Astrocyte (in vitro differentiated cells and primary cell): Measurements from ENCODE around the gene ZBTB47. TPM values are rescaled to one million over a fixed set of nuclear protein-coding genes. Genes with fewer than 3 reads are reported as not detected.

Source experiments
- DNase-seq: peaks from one replicate; pipeline ENCODE4 v3.0.0-alpha.2; 2010; ENCODE audit warnings: low read depth
- FAIRE-seq: peaks from 2 replicates; lab custom pipeline; 2011; peaks lifted over from hg19 to GRCh38; lab: Jason Lieb, UNC
- H2AFZ ChIP-seq: 2 replicates; pipeline ENCODE4 v1.6.0; 2012; ENCODE audit warnings: low read depth, low read length, inconsistent platforms
- H3K27ac ChIP-seq: 2 replicates; pipeline ENCODE4 v1.5.1; 2011; ENCODE audit warnings: low read depth, low read length, inconsistent platforms
- H3K27me3 ChIP-seq: 2 replicates; pipeline ENCODE4 v1.6.0; 2011; ENCODE audit warnings: low read length, inconsistent platforms; ENCODE audit not compliant: insufficient read depth
- H3K36me3 ChIP-seq: 2 replicates; pipeline ENCODE4 v1.5.1; 2011; ENCODE audit warnings: low read length, inconsistent platforms; ENCODE audit not compliant: insufficient read depth
- H3K4me1 ChIP-seq: 2 replicates; pipeline ENCODE4 v1.5.1; 2011; ENCODE audit warnings: low read length, inconsistent platforms; ENCODE audit not compliant: insufficient read depth
- H3K4me2 ChIP-seq: 2 replicates; pipeline ENCODE4 v1.6.0; 2012; ENCODE audit warnings: low read length, inconsistent platforms
- H3K4me3 ChIP-seq: 2 replicates; pipeline ENCODE4 v1.5.1; 2011; ENCODE audit warnings: low read depth, mild to moderate bottlenecking, low read length, inconsistent platforms; ENCODE audit not compliant: insufficient read depth
- H3K79me2 ChIP-seq: 2 replicates; pipeline ENCODE4 v1.6.0; 2012; ENCODE audit warnings: mild to moderate bottlenecking, low read length, inconsistent platforms; ENCODE audit not compliant: insufficient read depth
- H3K9ac ChIP-seq: 2 replicates; pipeline ENCODE4 v1.6.0; 2012; ENCODE audit warnings: mild to moderate bottlenecking, low read length, inconsistent platforms
- H3K9me3 ChIP-seq: 2 replicates; pipeline ENCODE4 v1.5.1; 2012; ENCODE audit warnings: low read depth, mild to moderate bottlenecking, low read length, inconsistent platforms; ENCODE audit not compliant: insufficient read depth
- H4K20me1 ChIP-seq: 2 replicates; pipeline ENCODE4 v1.6.0; 2012; ENCODE audit warnings: low read length, inconsistent platforms; ENCODE audit not compliant: insufficient read depth
- H3K27ac Mint-ChIP-seq: one replicate; pipeline ENCODE4 v1.8.0; 2021; ENCODE audit warnings: mild to moderate bottlenecking, mixed read lengths; ENCODE audit not compliant: unreplicated experiment
- H3K27me3 Mint-ChIP-seq: one replicate; pipeline ENCODE4 v1.8.0; 2021; ENCODE audit warnings: low read depth, mixed read lengths; ENCODE audit not compliant: unreplicated experiment
- H3K36me3 Mint-ChIP-seq: one replicate; pipeline ENCODE4 v1.8.0; 2021; ENCODE audit warnings: low read depth, mixed read lengths; ENCODE audit not compliant: unreplicated experiment
- H3K4me1 Mint-ChIP-seq: one replicate; pipeline ENCODE4 v1.8.0; 2021; ENCODE audit warnings: low read depth, mixed read lengths; ENCODE audit not compliant: unreplicated experiment
- H3K4me3 Mint-ChIP-seq: one replicate; pipeline ENCODE4 v1.8.0; 2021; ENCODE audit warnings: mild to moderate bottlenecking, moderate library complexity, mixed read lengths; ENCODE audit not compliant: unreplicated experiment
- H3K9me3 Mint-ChIP-seq: one replicate; pipeline ENCODE4 v1.8.0; 2021; ENCODE audit warnings: mild to moderate bottlenecking, mixed read lengths; ENCODE audit not compliant: unreplicated experiment
- EZH2 ChIP-seq: IDR thresholded peaks from 2 replicates; pipeline ENCODE4 v1.6.1; 2012; ENCODE audit warnings: mild to moderate bottlenecking, low read length, inconsistent platforms; ENCODE audit not compliant: insufficient read depth
- total RNA-seq: library from RNA; stranded (reverse); gene quantifications from 2 replicates; pipeline ENCODE4 v1.2.1, GENCODE V29; 2021
- TF ChIP-seq, protein P1 (sequence below): IDR thresholded peaks from 2 replicates; pipeline ENCODE4 v1.5.1; 2011; ENCODE audit warnings: low read depth, mild to moderate bottlenecking, inconsistent platforms, low read length, moderate library complexity; ENCODE audit not compliant: insufficient read depth

The ZBTB47 gene
- total RNA-seq, 1 donor from 2014 or later: 9.3 TPM

DNA sequence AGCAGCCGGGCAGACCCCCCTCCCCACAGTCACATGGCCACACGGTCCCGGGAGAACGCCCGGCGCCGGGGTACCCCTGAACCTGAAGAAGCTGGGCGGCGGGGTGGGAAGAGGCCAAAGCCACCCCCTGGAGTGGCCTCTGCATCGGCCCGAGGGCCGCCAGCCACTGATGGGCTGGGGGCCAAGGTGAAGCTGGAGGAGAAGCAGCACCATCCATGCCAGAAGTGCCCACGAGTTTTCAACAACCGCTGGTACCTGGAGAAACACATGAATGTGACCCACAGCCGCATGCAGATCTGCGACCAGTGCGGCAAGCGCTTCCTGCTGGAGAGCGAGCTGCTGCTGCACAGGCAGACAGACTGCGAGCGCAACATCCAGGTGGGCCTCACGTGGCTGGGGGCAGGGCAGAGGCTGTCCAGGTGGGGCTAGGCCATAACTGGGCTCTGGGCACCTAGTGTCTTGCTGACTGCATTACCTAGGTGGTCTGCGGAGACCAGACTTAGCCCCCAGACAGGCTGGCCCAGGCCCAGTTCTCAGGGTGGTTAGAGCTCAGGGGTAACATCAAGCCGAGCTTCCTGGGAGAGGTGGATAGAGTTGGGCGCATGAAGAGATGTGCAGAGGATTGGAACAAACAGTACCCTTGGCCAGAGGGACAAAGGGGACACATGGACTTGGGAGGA lies 6.1 kb downstream of the ZBTB47 start:
- Mint-ChIP-seq H3K27ac (no peak overlapping the region), H3K4me3 (no peak overlapping the region), H3K4me1 (peaks cover 5% of the 10 kb centered on the region), H3K27me3 (no peaks in the 10 kb centered on the region), H3K9me3 (no peaks in the 10 kb centered on the region), H3K36me3 (peaks cover 17% of the 10 kb centered on the region)
- FAIRE-seq (no peak), DNase-seq (no peak)
- Histone ChIP-seq H3K4me2 (no peak overlapping the region), H3K4me1 (peaks cover 21% of the 10 kb centered on the region), H3K9ac (no peak overlapping the region), H3K27me3 (no peaks in the 10 kb centered on the region), H3K36me3 (no peaks in the 10 kb centered on the region), H4K20me1 (peaks cover 59% of the 10 kb centered on the region), H3K27ac (no peak overlapping the region), H3K79me2 (peaks cover 26% of the 10 kb centered on the region), H3K9me3 (no peaks in the 10 kb centered on the region), H3K4me3 (no peak overlapping the region), H2AFZ (no peak overlapping the region)
- TF ChIP-seq, protein P1, sequence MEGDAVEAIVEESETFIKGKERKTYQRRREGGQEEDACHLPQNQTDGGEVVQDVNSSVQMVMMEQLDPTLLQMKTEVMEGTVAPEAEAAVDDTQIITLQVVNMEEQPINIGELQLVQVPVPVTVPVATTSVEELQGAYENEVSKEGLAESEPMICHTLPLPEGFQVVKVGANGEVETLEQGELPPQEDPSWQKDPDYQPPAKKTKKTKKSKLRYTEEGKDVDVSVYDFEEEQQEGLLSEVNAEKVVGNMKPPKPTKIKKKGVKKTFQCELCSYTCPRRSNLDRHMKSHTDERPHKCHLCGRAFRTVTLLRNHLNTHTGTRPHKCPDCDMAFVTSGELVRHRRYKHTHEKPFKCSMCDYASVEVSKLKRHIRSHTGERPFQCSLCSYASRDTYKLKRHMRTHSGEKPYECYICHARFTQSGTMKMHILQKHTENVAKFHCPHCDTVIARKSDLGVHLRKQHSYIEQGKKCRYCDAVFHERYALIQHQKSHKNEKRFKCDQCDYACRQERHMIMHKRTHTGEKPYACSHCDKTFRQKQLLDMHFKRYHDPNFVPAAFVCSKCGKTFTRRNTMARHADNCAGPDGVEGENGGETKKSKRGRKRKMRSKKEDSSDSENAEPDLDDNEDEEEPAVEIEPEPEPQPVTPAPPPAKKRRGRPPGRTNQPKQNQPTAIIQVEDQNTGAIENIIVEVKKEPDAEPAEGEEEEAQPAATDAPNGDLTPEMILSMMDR: no peak
- TF ChIP-seq EZH2: no peak

DNA sequence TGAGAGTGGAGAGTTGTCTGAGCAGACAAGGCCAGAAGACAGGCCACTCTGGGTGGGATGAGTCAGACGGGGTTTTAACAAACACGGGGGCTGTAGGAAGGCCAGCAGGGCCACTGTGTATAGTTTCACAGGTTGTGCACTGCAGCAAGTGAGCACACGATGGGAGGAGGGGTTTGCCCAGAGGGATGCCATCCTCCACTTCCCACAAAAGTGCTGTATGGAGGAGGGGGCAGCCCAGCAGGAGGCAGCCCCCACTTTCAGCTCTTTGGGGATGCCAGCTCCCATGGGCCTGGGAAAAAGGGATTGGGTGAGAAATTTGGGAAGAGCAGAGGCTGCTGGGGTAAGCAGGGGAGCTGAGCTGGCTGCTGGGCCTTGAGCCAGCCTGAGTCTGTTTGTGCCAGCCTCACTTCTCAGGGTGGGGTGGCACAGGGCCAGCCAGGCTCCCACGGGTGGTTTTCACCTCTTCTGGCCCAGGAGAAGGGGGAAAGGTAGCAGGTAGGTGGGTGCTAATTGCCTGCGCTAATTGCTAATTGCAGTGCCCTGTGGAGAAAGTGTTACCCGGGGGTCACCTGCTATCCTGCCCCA lies 6.7 kb downstream of the ZBTB47 start:
- H3K36me3 ChIP-seq: no peaks in the 10 kb centered on the region
- H3K9ac ChIP-seq: no peak overlapping the region
- H3K27me3 ChIP-seq: no peaks in the 10 kb centered on the region
- H3K4me1 ChIP-seq: peaks cover 16% of the 10 kb centered on the region
- H3K9me3 ChIP-seq: no peaks in the 10 kb centered on the region
- H3K4me2 ChIP-seq: no peak overlapping the region
- no peak for DNase-seq
- no peaks in the 10 kb centered on the region for H3K9me3 Mint-ChIP-seq
- FAIRE-seq: no peak
- peak overlapping the region; percentile 37 for H3K27ac Mint-ChIP-seq
- H3K79me2 ChIP-seq: peaks cover 19% of the 10 kb centered on the region
- peaks cover 17% of the 10 kb centered on the region for H3K36me3 Mint-ChIP-seq
- H3K4me1 Mint-ChIP-seq: peaks cover 5% of the 10 kb centered on the region
- H3K4me3 ChIP-seq: no peak overlapping the region
- no peak for TF ChIP-seq EZH2
- TF ChIP-seq, protein P1: no peak
- no peak overlapping the region for H3K4me3 Mint-ChIP-seq
- H3K27ac ChIP-seq: no peak overlapping the region
- no peaks in the 10 kb centered on the region for H3K27me3 Mint-ChIP-seq
- H2AFZ ChIP-seq: no peak overlapping the region
- H4K20me1 ChIP-seq: peaks cover 59% of the 10 kb centered on the region

DNA sequence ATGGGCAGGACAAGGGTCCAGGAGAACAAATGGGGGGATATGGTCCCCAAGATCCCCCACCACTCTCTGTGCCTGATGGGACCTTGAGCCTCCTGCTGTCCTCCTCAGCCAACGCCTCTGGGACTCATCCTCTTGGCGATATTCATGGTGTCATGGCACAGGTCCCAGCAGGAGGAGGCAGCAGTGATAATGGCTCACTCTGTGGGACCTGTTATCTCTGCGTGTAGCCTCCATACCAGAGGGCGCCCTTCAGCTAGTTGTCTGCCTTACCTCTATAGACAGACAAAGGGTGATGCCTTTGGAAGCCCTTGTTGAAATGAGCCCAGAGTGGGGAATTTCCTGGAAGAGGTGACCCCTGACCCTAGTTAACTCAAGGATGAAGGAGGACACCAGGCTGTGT lies 7.4 kb downstream of the ZBTB47 start:
- H4K20me1 ChIP-seq: peaks cover 53% of the 10 kb centered on the region
- peaks cover 12% of the 10 kb centered on the region for H3K79me2 ChIP-seq
- Mint-ChIP-seq H3K27ac (no peak overlapping the region), H3K4me1 (peaks cover 5% of the 10 kb centered on the region), H3K4me3 (no peak overlapping the region), H3K27me3 (no peaks in the 10 kb centered on the region), H3K9me3 (no peaks in the 10 kb centered on the region), H3K36me3 (peaks cover 17% of the 10 kb centered on the region)
- no peak for DNase-seq
- no peak overlapping the region for H3K27ac ChIP-seq
- no peaks in the 10 kb centered on the region for H3K27me3 ChIP-seq
- H3K36me3 ChIP-seq: no peaks in the 10 kb centered on the region
- H3K9me3 ChIP-seq: no peaks in the 10 kb centered on the region
- H3K4me3 ChIP-seq: no peak overlapping the region
- peaks cover 9% of the 10 kb centered on the region for H3K4me1 ChIP-seq
- no peak for TF ChIP-seq EZH2
- TF ChIP-seq, protein P1: no peak
- no peak overlapping the region for H3K9ac ChIP-seq
- H3K4me2 ChIP-seq: no peak overlapping the region
- H2AFZ ChIP-seq: no peak overlapping the region
- no peak for FAIRE-seq
